GM18511 (cell line): ENCODE results near the gene GDF15.

Source experiments
- ATAC-seq: cut with Tn5 transposase; IDR thresholded peaks from one replicate; pipeline ENCODE4 v1.9.1; 2021; ENCODE audit warnings: mild to moderate bottlenecking, moderate library complexity; ENCODE audit not compliant: unreplicated experiment

The GDF15 gene

GRCh38 chr19:18417250-18418028 is 31.5 kb downstream of the GDF15 start:
- no peak for ATAC-seq

GRCh38 chr19:18418029-18418482 is 32.1 kb downstream of the GDF15 start:
- ATAC-seq: no peak

GRCh38 chr19:18418483-18419194 is 32.7 kb downstream of the GDF15 start:
- no peak for ATAC-seq

- ATAC-seq: peak; percentile 59
Measured at GRCh38 chr19:18419195-18419698, 33.3 kb downstream of the GDF15 start, which contains the start of gene SSBP4. Gene SSBP4, plus strand, starts transcription at chr19:18419398. Its CDS starts 251 bp downstream, at chr19:18419649.

- ATAC-seq: no peak
Measured at GRCh38 chr19:18419699-18420460, 33.9 kb downstream of the GDF15 start.

GRCh38 chr19:18420930-18421329 is 35.0 kb downstream of the GDF15 start:
- no peak for ATAC-seq

- no peak for ATAC-seq
Measured at GRCh38 chr19:18421371-18421959, 35.5 kb downstream of the GDF15 start.

- ATAC-seq: no peak
Measured at GRCh38 chr19:18422530-18423191, 36.7 kb downstream of the GDF15 start.

- no peak for ATAC-seq
Measured at GRCh38 chr19:18423258-18424020, 37.5 kb downstream of the GDF15 start.

GRCh38 chr19:18424122-18424889 is 38.3 kb downstream of the GDF15 start:
- ATAC-seq: no peak

GRCh38 chr19:18424890-18425514 is 39.0 kb downstream of the GDF15 start:
- ATAC-seq: no peak

- ATAC-seq: no peak
Measured at GRCh38 chr19:18425515-18426415, 39.8 kb downstream of the GDF15 start.

GRCh38 chr19:18426416-18426767 is 40.4 kb downstream of the GDF15 start:
- no peak for ATAC-seq

- ATAC-seq: no peak
Measured at GRCh38 chr19:18427080-18427742, 41.3 kb downstream of the GDF15 start.

- ATAC-seq: no peak
Measured at GRCh38 chr19:18427743-18428113, 41.8 kb downstream of the GDF15 start.

- no peak for ATAC-seq
Measured at GRCh38 chr19:18428173-18428786, 42.3 kb downstream of the GDF15 start.
